Trophoblast cell (in vitro differentiated cells and primary cell): ENCODE measurements around the gene BTG1.
"Not testable (repeated sequence)": the region's sequence is repeated elsewhere in the genome, so short reads cannot be mapped to it uniquely, and the experiment has no call there.

Experiments
- DNase-seq, 2 donors: peaks; one replicate each; pipeline ENCODE4 v3.0.0-alpha.2; 2016
- H2AFZ ChIP-seq: 2 replicates; pipeline ENCODE4 v1.6.1; 2013; ENCODE audit warnings: low read length, moderate library complexity, mild to moderate bottlenecking; ENCODE audit not compliant: insufficient read depth, poor library complexity
- H2AK5ac ChIP-seq: 2 replicates; pipeline ENCODE4 v1.6.1; 2013; ENCODE audit warnings: mild to moderate bottlenecking, low read length
- H2BK120ac ChIP-seq: 2 replicates; pipeline ENCODE4 v1.6.1; 2013; ENCODE audit warnings: low read length, mild to moderate bottlenecking, moderate library complexity; ENCODE audit not compliant: insufficient read depth, poor library complexity
- H2BK12ac ChIP-seq: 2 replicates; pipeline ENCODE4 v1.6.1; 2013; ENCODE audit warnings: mild to moderate bottlenecking, low read length, moderate library complexity
- H2BK5ac ChIP-seq: 2 replicates; pipeline ENCODE4 v1.6.1; 2013; ENCODE audit warnings: low read length, low read depth, moderate library complexity, mild to moderate bottlenecking; ENCODE audit not compliant: poor library complexity
- H3K14ac ChIP-seq: 2 replicates; pipeline ENCODE4 v1.6.1; 2013; ENCODE audit warnings: mild to moderate bottlenecking, low read length
- H3K18ac ChIP-seq: 2 replicates; pipeline ENCODE4 v1.6.1; 2013; ENCODE audit warnings: mild to moderate bottlenecking, low read length
- H3K23ac ChIP-seq: 2 replicates; pipeline ENCODE4 v1.6.1; 2013; ENCODE audit warnings: low read length
- H3K27ac ChIP-seq: 2 replicates; pipeline ENCODE4 v1.5.1; 2013; ENCODE audit warnings: low read depth, mild to moderate bottlenecking, inconsistent platforms, low read length, moderate library complexity
- H3K27me3 ChIP-seq: 2 replicates; pipeline ENCODE4 v1.6.1; 2013; ENCODE audit warnings: inconsistent platforms, mild to moderate bottlenecking, low read length, moderate library complexity; ENCODE audit not compliant: insufficient read depth
- H3K36me3 ChIP-seq, 2 experiments: 1 replicate in 1 of 2; 2 replicates in 1 of 2; pipeline ENCODE4 v1.6.1; 2013; ENCODE audit warnings: low read length in 2 of 2, mild to moderate bottlenecking in 2 of 2, moderate library complexity in 1 of 2; ENCODE audit not compliant: insufficient read depth in 2 of 2, control insufficient read depth in 1 of 2
- H3K4ac ChIP-seq: 2 replicates; pipeline ENCODE4 v1.6.1; 2013; ENCODE audit warnings: low read depth, mild to moderate bottlenecking, low read length, moderate library complexity
- H3K4me1 ChIP-seq, 2 experiments: 1 replicate in 1 of 2; 2 replicates in 1 of 2; pipeline ENCODE4 v1.6.1; 2013; ENCODE audit warnings: low read length in 2 of 2, mild to moderate bottlenecking in 2 of 2, moderate library complexity in 1 of 2; ENCODE audit not compliant: insufficient read depth in 2 of 2, control insufficient read depth in 1 of 2
- H3K4me2 ChIP-seq: 2 replicates; pipeline ENCODE4 v1.6.1; 2013; ENCODE audit warnings: inconsistent platforms, mild to moderate bottlenecking, low read length, moderate library complexity
- H3K4me3 ChIP-seq: 2 replicates; pipeline ENCODE4 v1.5.1; 2013; ENCODE audit warnings: mild to moderate bottlenecking, low read depth, low read length, inconsistent platforms
- H3K79me1 ChIP-seq: one replicate; pipeline ENCODE4 v1.6.1; 2013; ENCODE audit warnings: low read length
- H3K79me2 ChIP-seq: 2 replicates; pipeline ENCODE4 v1.6.1; 2013; ENCODE audit warnings: low read length, mild to moderate bottlenecking; ENCODE audit not compliant: control insufficient read depth, insufficient read depth, poor library complexity
- H3K9ac ChIP-seq: 2 replicates; pipeline ENCODE4 v1.6.1; 2013; ENCODE audit warnings: mild to moderate bottlenecking, low read length
- H3K9me3 ChIP-seq: 2 replicates; pipeline ENCODE4 v1.6.1; 2013; ENCODE audit warnings: low read depth, mild to moderate bottlenecking, control low read depth, inconsistent platforms, low read length; ENCODE audit not compliant: insufficient read depth
- H4K12ac ChIP-seq: 2 replicates; pipeline ENCODE4 v1.6.1; 2013; ENCODE audit warnings: low read depth, mild to moderate bottlenecking, low read length, moderate library complexity
- H4K8ac ChIP-seq: 2 replicates; pipeline ENCODE4 v1.6.1; 2013; ENCODE audit warnings: low read depth, mild to moderate bottlenecking, low read length, moderate library complexity
- H4K91ac ChIP-seq: one replicate; pipeline ENCODE4 v1.6.1; 2013; ENCODE audit warnings: low read depth, mild to moderate bottlenecking, low read length, moderate library complexity
- WGBS: extraction: QIAGEN DNeasy Blood & Tissue Kit; methylation state at CpG from one replicate; pipeline ENCODE4 v1.1.7; 2013; ENCODE audit warnings: missing lambda C conversion rate; ENCODE audit not compliant: insufficient read length, insufficient coverage; ENCODE audit errors: extremely low coverage; 5-methylcytosine and 5-hydroxymethylcytosine counted together

Gene BTG1

GRCh38 chr12:92136026-92136730, 9.5 kb downstream of the BTG1 start:
- WGBS: no CpG with 5 or more reads among the region's 8 CpGs
- no peak overlapping the region for H2BK5ac ChIP-seq
- no peak overlapping the region for H4K12ac ChIP-seq
- H4K8ac ChIP-seq: no peak overlapping the region
- no peak overlapping the region for H2BK120ac ChIP-seq
- H3K23ac ChIP-seq: no peak overlapping the region
- no peaks in the 10 kb centered on the region for H3K79me2 ChIP-seq
- H3K9ac ChIP-seq: no peak overlapping the region
- no peak overlapping the region for H3K4me3 ChIP-seq
- no peak overlapping the region for H2AFZ ChIP-seq
- no peaks in the 10 kb centered on the region for H3K27me3 ChIP-seq
- H4K91ac ChIP-seq: no peak overlapping the region
- H3K18ac ChIP-seq: no peak overlapping the region
- DNase-seq: no peak
- H3K27ac ChIP-seq: no peak overlapping the region
- no peak overlapping the region for H2AK5ac ChIP-seq
- H3K14ac ChIP-seq: no peak overlapping the region
- H3K4me2 ChIP-seq: no peak overlapping the region
- no peaks in the 10 kb centered on the region for H3K79me1 ChIP-seq
- no peaks in the 10 kb centered on the region for H3K9me3 ChIP-seq
- peaks cover 0 to 1% of the 10 kb centered on the region in 2 experiments for H3K4me1 ChIP-seq
- no peaks in the 10 kb centered on the region for H3K36me3 ChIP-seq
- no peak overlapping the region for H3K4ac ChIP-seq
- H2BK12ac ChIP-seq: no peak overlapping the region

- H4K8ac ChIP-seq, H3K79me1 ChIP-seq, H3K27me3 ChIP-seq, H3K79me2 ChIP-seq, H3K4me2 ChIP-seq, H4K12ac ChIP-seq, DNase-seq, H3K27ac ChIP-seq, H3K9me3 ChIP-seq, H3K14ac ChIP-seq, H2BK12ac ChIP-seq, H3K9ac ChIP-seq, H2BK120ac ChIP-seq, H2AFZ ChIP-seq, H3K23ac ChIP-seq, H3K36me3 ChIP-seq, H3K4ac ChIP-seq, H2BK5ac ChIP-seq, H2AK5ac ChIP-seq, H4K91ac ChIP-seq, H3K18ac ChIP-seq, H3K4me1 ChIP-seq, H3K4me3 ChIP-seq: not testable (repeated sequence)
- no CpG with 5 or more reads among the region's 8 CpGs for WGBS
Measured at GRCh38 chr12:92135541-92135940, 10.1 kb downstream of the BTG1 start.

GRCh38 chr12:92134638-92135274, 10.9 kb downstream of the BTG1 start:
- Histone ChIP-seq H3K4me1 (peaks cover 0 to 1% of the 10 kb centered on the region in 2 experiments), H3K9ac (no peak overlapping the region), H3K18ac (no peak overlapping the region), H3K27me3 (no peaks in the 10 kb centered on the region), H3K79me1 (no peaks in the 10 kb centered on the region), H4K8ac (no peak overlapping the region), H3K23ac (no peak overlapping the region), H2BK12ac (no peak overlapping the region), H3K9me3 (no peaks in the 10 kb centered on the region), H2AFZ (no peak overlapping the region), H3K4me2 (no peak overlapping the region), H3K4ac (no peak overlapping the region), H3K14ac (no peak overlapping the region), H3K27ac (no peak overlapping the region), H4K91ac (no peak overlapping the region), H3K36me3 (no peaks in the 10 kb centered on the region), H2BK5ac (no peak overlapping the region), H4K12ac (no peak overlapping the region), H3K4me3 (no peak overlapping the region), H2AK5ac (no peak overlapping the region), H2BK120ac (no peak overlapping the region), H3K79me2 (no peaks in the 10 kb centered on the region)
- WGBS: no CpG with 5 or more reads among the region's 5 CpGs
- DNase-seq: no peak

GRCh38 chr12:92133795-92134637, 11.6 kb downstream of the BTG1 start:
- no CpG with 5 or more reads among the region's 3 CpGs for WGBS
- H3K27ac ChIP-seq: no peak overlapping the region
- H3K18ac ChIP-seq: no peak overlapping the region
- H4K12ac ChIP-seq: no peak overlapping the region
- H2BK5ac ChIP-seq: no peak overlapping the region
- H3K9ac ChIP-seq: no peak overlapping the region
- H3K4me3 ChIP-seq: no peak overlapping the region
- H3K79me2 ChIP-seq: no peaks in the 10 kb centered on the region
- no peak overlapping the region for H2BK120ac ChIP-seq
- H2AK5ac ChIP-seq: no peak overlapping the region
- H3K14ac ChIP-seq: no peak overlapping the region
- no peak overlapping the region for H3K4me2 ChIP-seq
- no peak overlapping the region for H4K91ac ChIP-seq
- DNase-seq: no peak
- H2AFZ ChIP-seq: no peak overlapping the region
- peaks cover 0 to 1% of the 10 kb centered on the region in 2 experiments for H3K4me1 ChIP-seq
- H3K4ac ChIP-seq: no peak overlapping the region
- H3K79me1 ChIP-seq: no peaks in the 10 kb centered on the region
- H3K9me3 ChIP-seq: no peaks in the 10 kb centered on the region
- no peak overlapping the region for H2BK12ac ChIP-seq
- H3K27me3 ChIP-seq: no peaks in the 10 kb centered on the region
- no peak overlapping the region for H4K8ac ChIP-seq
- H3K23ac ChIP-seq: no peak overlapping the region
- no peaks in the 10 kb centered on the region for H3K36me3 ChIP-seq
